Ectodermal cell (in vitro differentiated cells): Measurements from ENCODE around the gene TAS2R3.
"Not testable (repeated sequence)": the region's sequence is repeated elsewhere in the genome, so short reads cannot be mapped to it uniquely, and the experiment has no call there.

Experiments
- H3K27ac ChIP-seq: 2 replicates; pipeline ENCODE4 v1.7.0; 2013; ENCODE audit warnings: mild to moderate bottlenecking, low read depth, low read length; ENCODE audit not compliant: insufficient read depth, poor library complexity, severe bottlenecking
- H3K27me3 ChIP-seq: 2 replicates; pipeline ENCODE4 v1.7.0; 2013; ENCODE audit warnings: mild to moderate bottlenecking, low read length; ENCODE audit not compliant: insufficient read depth, control insufficient read depth, poor library complexity, severe bottlenecking
- H3K36me3 ChIP-seq: one replicate; pipeline ENCODE4 v1.7.0; 2013; ENCODE audit warnings: low read length; ENCODE audit not compliant: control insufficient read depth, insufficient read depth
- H3K4me1 ChIP-seq: one replicate; pipeline ENCODE4 v1.7.0; 2013; ENCODE audit warnings: low read length; ENCODE audit not compliant: control insufficient read depth, insufficient read depth
- H3K4me3 ChIP-seq: 2 replicates; pipeline ENCODE4 v1.7.0; 2013; ENCODE audit warnings: low read depth, low read length, control low read depth; ENCODE audit not compliant: insufficient read depth
- H3K9me3 ChIP-seq: 2 replicates; pipeline ENCODE4 v1.7.0; 2013; ENCODE audit warnings: mild to moderate bottlenecking, low read length, moderate library complexity; ENCODE audit not compliant: control insufficient read depth
- WGBS, 2 experiments: methylation state at CpG; one replicate each; pipeline ENCODE4 v1.1.7; 2013; ENCODE audit warnings: missing lambda C conversion rate in 2 of 2; 5-methylcytosine and 5-hydroxymethylcytosine counted together

Gene TAS2R3

DNA sequence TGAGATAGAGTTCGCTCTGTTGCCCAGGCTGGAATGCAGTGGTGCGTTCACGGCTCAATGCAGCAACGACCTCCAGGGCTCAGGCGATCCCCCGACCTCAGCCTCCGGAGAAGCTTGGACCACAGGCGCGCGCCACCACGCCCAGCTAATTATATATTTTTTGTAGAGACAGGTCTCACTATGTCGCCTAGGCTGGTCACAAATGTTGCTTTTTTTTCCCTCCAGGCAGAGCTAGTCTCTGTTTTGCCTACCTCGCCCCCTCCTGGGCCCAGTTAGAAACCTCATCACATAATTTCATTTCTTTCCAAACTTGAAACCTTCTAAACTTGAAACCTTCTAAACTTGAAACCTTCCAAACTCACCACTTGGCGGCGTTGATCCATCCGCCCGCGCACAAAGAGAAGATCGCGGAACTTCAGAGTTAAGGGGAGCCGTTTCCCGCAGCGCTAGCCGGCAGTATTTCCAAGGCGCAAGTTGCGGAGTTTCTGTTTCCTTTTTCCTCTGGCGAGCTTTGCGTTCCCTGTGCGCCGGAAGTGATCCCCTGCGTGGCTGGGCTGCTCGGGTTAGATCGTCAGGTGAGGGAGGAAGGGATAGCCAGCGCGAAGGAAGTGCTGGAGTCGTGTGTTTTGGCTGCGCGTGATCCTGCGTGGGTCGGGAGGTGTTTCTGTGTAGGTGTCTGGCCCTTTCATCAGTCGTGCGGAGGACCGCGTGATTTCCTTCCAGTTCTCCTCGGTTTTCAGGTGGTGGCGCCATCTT, 25.9 kb upstream of the TAS2R3 start, which contains the start of gene SSBP1:
Gene SSBP1, plus strand, starts transcription at position 523 of the 756 bp plus-strand sequence. CDS start 809 bp downstream, outside the sequence.
- Histone ChIP-seq H3K9me3 (no peaks in the 10 kb centered on the region), H3K4me3 (peak within 1 kb of the TSS; percentile 83), H3K4me1 (peaks cover 9% of the 10 kb centered on the region), H3K36me3 (peaks cover 11% of the 10 kb centered on the region), H3K27ac (no peak within 1 kb of the TSS), H3K27me3 (no peaks in the 10 kb centered on the region)
- 14 to 15% methylated on average over 46 of the region's 46 CpGs for WGBS, 2 experiments

DNA sequence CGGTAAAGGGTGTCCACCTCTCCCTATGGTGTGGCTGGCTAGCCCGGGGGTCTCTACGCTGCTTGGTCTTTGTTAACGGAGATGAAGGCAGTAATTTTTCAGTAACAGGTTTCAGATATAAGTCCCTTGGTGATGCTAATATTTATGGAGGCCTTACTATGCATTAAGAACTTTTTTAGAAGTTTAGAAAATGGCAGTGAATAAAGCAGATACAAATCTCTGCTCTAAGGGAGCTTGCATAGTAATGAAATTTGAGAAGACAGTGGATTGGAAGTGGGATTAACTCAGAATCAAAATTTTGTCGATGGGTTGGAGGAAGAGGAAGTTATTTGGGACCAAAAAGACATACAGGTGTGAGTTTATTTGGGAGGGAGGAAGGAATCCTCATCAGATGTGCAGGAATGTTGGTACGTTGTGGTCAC, 25.3 kb upstream of the TAS2R3 start:
- no peaks in the 10 kb centered on the region for H3K27me3 ChIP-seq
- peaks cover 9% of the 10 kb centered on the region for H3K4me1 ChIP-seq
- H3K4me3 ChIP-seq, result peak overlapping the region; percentile 83
- H3K9me3 ChIP-seq, result no peaks in the 10 kb centered on the region
- 1% methylated on average over 6 of the region's 6 CpGs for WGBS, 2 experiments
- H3K27ac ChIP-seq, result no peak overlapping the region
- peaks cover 17% of the 10 kb centered on the region for H3K36me3 ChIP-seq

DNA sequence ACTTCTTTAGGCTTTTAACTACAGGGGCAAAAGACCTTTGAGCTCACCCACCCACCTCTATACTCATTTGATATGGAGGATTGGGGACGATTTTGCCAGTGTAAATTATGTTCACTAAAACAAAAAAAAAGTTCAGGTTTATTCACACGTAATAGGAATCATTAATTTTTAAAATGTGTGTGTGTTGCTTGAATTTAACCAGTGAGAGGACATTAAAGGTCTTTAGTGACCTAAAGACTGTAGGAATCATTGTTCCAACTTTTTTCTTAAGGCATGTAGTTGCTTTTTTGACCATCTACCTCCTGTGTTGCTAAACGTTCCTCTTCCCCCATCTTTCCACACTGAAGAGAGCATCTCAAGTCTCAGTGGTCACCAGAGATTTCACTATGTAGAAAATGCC, 24.6 kb upstream of the TAS2R3 start:
- no peak overlapping the region for H3K27ac ChIP-seq
- no peaks in the 10 kb centered on the region for H3K9me3 ChIP-seq
- WGBS, 2 experiments, result 89 to 93% methylated on average over 2 to 3 of the region's 3 CpGs
- peak overlapping the region; percentile 83 for H3K4me3 ChIP-seq
- H3K27me3 ChIP-seq, result no peaks in the 10 kb centered on the region
- peaks cover 24% of the 10 kb centered on the region for H3K36me3 ChIP-seq
- peaks cover 9% of the 10 kb centered on the region for H3K4me1 ChIP-seq

DNA sequence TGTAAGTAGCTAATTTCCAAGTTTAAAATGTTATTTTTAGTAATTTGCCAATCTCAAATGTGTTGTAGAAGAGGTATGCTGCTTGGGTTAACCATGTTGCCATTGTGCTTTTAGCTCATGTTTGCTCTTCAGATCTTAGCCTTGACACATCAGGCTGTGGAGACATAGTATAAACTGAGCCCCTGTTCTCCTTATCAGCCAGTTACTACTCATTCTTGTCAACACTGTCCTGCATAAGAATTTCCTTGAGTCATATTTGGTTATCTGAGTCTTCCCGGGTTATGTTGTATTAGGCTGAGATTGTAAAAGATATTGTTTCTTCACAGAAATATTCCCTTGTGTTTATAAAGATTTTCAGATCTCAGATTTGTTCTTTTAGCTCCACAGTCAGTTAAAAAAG, 21.7 kb upstream of the TAS2R3 start:
- no peaks in the 10 kb centered on the region for H3K27me3 ChIP-seq
- H3K4me1 ChIP-seq, result peaks cover 9% of the 10 kb centered on the region
- peaks cover 47% of the 10 kb centered on the region for H3K36me3 ChIP-seq
- H3K27ac ChIP-seq, result no peak overlapping the region
- H3K4me3 ChIP-seq, result no peak overlapping the region
- no peaks in the 10 kb centered on the region for H3K9me3 ChIP-seq
- 100% methylated on average over 1 of the region's 1 CpG; no CpG with 5 or more reads in 1 of the 2 experiments for WGBS, 2 experiments

DNA sequence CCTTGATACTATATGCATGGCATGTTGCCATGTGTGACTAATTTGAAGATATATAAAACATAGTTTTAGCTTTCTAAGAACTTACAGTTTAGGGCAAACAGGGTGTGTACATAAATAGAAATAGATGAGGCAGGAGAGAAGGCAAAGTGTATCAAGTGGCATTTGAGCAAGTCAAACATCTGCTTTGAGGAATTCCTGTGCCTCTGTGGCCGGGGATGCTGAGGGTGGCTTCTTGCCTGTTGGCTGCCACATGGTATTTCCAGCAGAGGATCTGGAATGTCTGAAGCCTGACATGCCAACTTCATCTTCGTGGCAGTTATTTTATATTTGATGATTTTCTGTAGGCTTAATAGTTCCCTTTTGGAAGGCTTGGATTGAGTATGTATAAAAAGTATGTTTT, 19.8 kb upstream of the TAS2R3 start:
- H3K36me3 ChIP-seq, result peaks cover 56% of the 10 kb centered on the region
- no peak overlapping the region for H3K27ac ChIP-seq
- H3K4me3 ChIP-seq, result no peak overlapping the region
- 93 to 95% methylated on average over 2 of the region's 2 CpGs for whole genome bisulfite sequencing, 2 experiments
- peaks cover 6% of the 10 kb centered on the region for H3K4me1 ChIP-seq
- no peaks in the 10 kb centered on the region for H3K9me3 ChIP-seq
- no peaks in the 10 kb centered on the region for H3K27me3 ChIP-seq

DNA sequence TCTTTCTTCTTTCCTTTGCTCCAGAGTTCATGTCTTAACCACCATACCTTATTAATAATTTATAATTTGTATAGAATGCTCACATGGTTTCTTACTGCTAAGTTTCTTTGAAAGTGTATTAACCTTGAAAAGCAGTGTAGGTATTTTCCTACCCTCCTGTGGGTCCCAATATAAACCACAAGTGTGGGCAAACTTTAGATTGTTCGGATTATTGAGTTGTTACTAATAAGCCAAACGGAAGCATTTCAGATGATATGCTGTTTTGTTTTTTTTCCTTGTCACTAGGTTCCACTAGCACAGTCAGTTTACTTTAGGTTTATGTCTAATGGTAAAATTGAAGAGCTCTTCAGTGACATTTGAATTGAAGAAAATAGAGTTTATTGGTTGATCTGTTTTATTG, 15.5 kb upstream of the TAS2R3 start:
- Histone ChIP-seq H3K27ac (no peak overlapping the region), H3K4me1 (no peaks in the 10 kb centered on the region), H3K27me3 (no peaks in the 10 kb centered on the region), H3K4me3 (no peak overlapping the region), H3K9me3 (no peaks in the 10 kb centered on the region), H3K36me3 (peaks cover 83% of the 10 kb centered on the region)
- WGBS, 2 experiments, result 96 to 98% methylated on average over 2 of the region's 2 CpGs

DNA sequence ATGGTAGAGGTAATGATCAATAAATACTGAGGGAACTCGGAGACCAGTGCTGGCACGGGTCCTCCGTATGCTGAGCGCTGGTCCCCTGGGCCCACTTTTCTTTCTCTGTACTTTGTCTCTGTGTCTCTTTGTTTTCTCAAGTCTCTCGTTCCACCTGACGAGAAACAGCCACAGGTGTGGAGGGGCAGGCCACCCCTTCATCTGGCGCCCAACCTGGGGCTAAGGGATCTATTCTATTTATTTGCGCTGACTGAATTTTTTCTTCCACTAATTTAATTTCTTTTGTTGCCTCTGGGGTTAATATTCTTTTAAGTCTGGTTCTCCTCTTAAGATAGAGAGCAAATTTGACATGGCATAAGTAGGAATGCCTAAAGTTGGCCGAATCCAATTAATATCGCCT, 12.0 kb upstream of the TAS2R3 start:
- not testable (repeated sequence) for H3K27me3 ChIP-seq, H3K9me3 ChIP-seq, H3K27ac ChIP-seq, H3K4me3 ChIP-seq, H3K4me1 ChIP-seq
- 97% methylated on average over 8 to 10 of the region's 10 CpGs for WGBS, 2 experiments
- peaks cover 66% of the 10 kb centered on the region for H3K36me3 ChIP-seq

DNA sequence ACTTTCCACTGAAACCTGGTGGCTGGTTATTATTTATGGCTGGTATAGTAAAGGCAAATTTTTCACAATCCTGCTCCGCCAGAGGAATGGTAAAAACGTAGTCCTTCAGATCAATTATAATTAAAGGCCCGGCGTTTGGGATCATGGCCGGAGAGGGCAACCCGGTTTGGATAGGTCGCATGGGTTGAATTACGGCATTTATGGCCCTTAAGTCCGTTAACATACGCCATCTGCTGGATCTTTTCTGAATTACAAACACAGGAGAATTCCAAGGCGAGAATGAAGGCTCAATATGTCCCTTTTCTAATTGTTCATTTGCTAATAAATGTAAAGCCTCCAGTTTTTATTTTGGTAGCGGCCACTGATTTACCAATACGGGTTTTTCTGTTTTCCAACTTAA, 11.3 kb upstream of the TAS2R3 start:
- WGBS, 2 experiments, result 94 to 95% methylated on average over 13 of the region's 13 CpGs

DNA sequence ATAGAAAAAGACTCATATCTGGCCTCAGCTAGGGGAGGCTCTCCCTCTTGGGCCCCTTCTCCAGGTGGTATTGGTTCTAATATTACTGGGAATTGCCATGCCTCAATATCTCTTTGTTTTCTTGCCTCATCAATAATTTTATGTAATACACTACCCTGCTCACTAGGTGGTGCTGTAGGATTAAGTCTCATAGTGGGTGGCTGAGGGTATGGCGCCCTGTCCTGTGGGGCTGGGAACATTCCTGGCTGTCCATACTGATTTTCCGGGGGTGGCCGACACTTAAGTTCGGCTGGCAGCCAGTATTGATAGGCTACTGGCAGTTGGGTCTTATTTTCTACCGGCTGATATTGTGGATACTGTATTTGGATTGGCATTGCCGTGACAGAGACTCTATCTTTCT, 9.0 kb upstream of the TAS2R3 start:
- Histone ChIP-seq H3K4me3 (no peak overlapping the region), H3K9me3 (no peaks in the 10 kb centered on the region), H3K4me1 (no peaks in the 10 kb centered on the region), H3K27ac (no peak overlapping the region), H3K27me3 (no peaks in the 10 kb centered on the region), H3K36me3 (peaks cover 57% of the 10 kb centered on the region)
- WGBS, 2 experiments, result 94 to 97% methylated on average over 5 of the region's 6 CpGs

More for the DNA sequence above, 11.3 kb upstream of the TAS2R3 start:
- Histone ChIP-seq H3K36me3 (peaks cover 73% of the 10 kb centered on the region), H3K27ac (no peak overlapping the region), H3K4me1 (no peaks in the 10 kb centered on the region), H3K27me3 (no peaks in the 10 kb centered on the region), H3K9me3 (no peaks in the 10 kb centered on the region), H3K4me3 (no peak overlapping the region)

DNA sequence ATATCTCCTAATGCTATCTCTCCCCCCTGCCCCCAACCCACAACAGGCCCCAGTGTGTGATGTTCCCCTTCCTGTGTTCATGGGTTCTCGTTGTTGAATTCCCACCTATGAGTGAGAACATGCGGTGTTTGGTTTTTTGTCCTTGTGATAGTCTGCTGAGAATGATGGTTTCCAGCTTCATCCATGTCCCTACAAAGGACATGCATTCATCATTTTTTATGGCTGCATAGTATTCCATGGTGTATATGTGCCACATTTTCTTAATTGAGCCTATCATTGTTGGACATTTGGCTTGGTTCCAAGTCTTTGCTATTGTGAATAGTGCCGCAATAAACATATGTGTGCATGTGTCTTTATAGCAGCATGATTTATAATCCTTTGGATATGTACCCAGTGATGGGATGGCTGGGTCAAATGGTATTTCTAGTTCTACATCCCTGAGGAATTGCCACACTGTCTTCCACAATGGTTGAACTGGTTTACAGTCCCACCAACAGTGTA, 6.2 kb downstream of the TAS2R3 start:
- not testable (repeated sequence) for H3K9me3 ChIP-seq, H3K27ac ChIP-seq, H3K36me3 ChIP-seq, H3K27me3 ChIP-seq, H3K4me1 ChIP-seq, H3K4me3 ChIP-seq
- 94 to 98% methylated on average over 2 of the region's 3 CpGs for WGBS, 2 experiments
